ENCODE measurements around the gene ATXN7. TPM values are rescaled to one million over a fixed set of nuclear protein-coding genes. Genes with fewer than 3 reads are reported as not detected.
A peak's percentile ranks its signal among the peaks of the same experiment; 100 is the strongest.

ATXN7 gene
- total RNA-seq, 2 donors from 2014 or later, result 38.6 to 50.2 TPM

GRCh38 chr3:63967675-63968611 lies 104.3 kb downstream of the ATXN7 start:
- H3K36me3 Mint-ChIP-seq (ENCODE audit: low read depth), result peaks cover 15% of the 10 kb centered on the region
- peak; percentile 43 for ATAC-seq (replicated peaks)

GRCh38 chr3:63968612-63969350 lies 105.1 kb downstream of the ATXN7 start:
- H3K27ac Mint-ChIP-seq, result peak overlapping the region; percentile 94
- no peaks in the 10 kb centered on the region for H3K9me3 Mint-ChIP-seq
- no peaks in the 10 kb centered on the region for H3K27me3 Mint-ChIP-seq
- H3K4me3 Mint-ChIP-seq, result peak overlapping the region; percentile 97
- peaks cover 81% of the 10 kb centered on the region for H3K4me1 Mint-ChIP-seq
- ATAC-seq (replicated peaks), result peak; percentile 9
- peaks cover 21% of the 10 kb centered on the region for H3K36me3 Mint-ChIP-seq (ENCODE audit: low read depth)

More at GRCh38 chr3:63967675-63968611, 104.3 kb downstream of the ATXN7 start:
- Mint-ChIP-seq H3K9me3 (no peaks in the 10 kb centered on the region), H3K4me3 (peak overlapping the region; percentile 97), H3K27ac (peak overlapping the region; percentile 94), H3K4me1 (peaks cover 81% of the 10 kb centered on the region), H3K27me3 (no peaks in the 10 kb centered on the region)

- Mint-ChIP-seq H3K9me3 (no peaks in the 10 kb centered on the region), H3K27ac (peak overlapping the region; percentile 94), H3K27me3 (no peaks in the 10 kb centered on the region), H3K4me3 (peak overlapping the region; percentile 97), H3K36me3 (ENCODE audit: low read depth) (peaks cover 22% of the 10 kb centered on the region), H3K4me1 (peaks cover 79% of the 10 kb centered on the region)
- ATAC-seq (replicated peaks), result peak; percentile 49
These were observed 106.2 kb downstream of the ATXN7 start for GRCh38 chr3:63969876-63970275.

GRCh38 chr3:63970631-63971475 lies 107.2 kb downstream of the ATXN7 start:
- Mint-ChIP-seq H3K4me3 (peak overlapping the region; percentile 97), H3K27me3 (no peaks in the 10 kb centered on the region), H3K9me3 (no peaks in the 10 kb centered on the region), H3K36me3 (ENCODE audit: low read depth) (peaks cover 26% of the 10 kb centered on the region), H3K4me1 (peaks cover 80% of the 10 kb centered on the region), H3K27ac (peak overlapping the region; percentile 58)
- ATAC-seq (replicated peaks), result no peak

GRCh38 chr3:63972196-63972595 lies 108.5 kb downstream of the ATXN7 start:
- Mint-ChIP-seq H3K9me3 (no peaks in the 10 kb centered on the region), H3K27me3 (no peaks in the 10 kb centered on the region), H3K4me1 (peaks cover 77% of the 10 kb centered on the region), H3K4me3 (peak overlapping the region; percentile 97), H3K27ac (peak overlapping the region; percentile 72), H3K36me3 (ENCODE audit: low read depth) (peaks cover 28% of the 10 kb centered on the region)
- peak; percentile 42 for ATAC-seq (replicated peaks)

- Mint-ChIP-seq H3K4me3 (peak overlapping the region; percentile 97), H3K4me1 (peaks cover 75% of the 10 kb centered on the region), H3K9me3 (no peaks in the 10 kb centered on the region), H3K36me3 (ENCODE audit: low read depth) (peaks cover 28% of the 10 kb centered on the region), H3K27ac (peak overlapping the region; percentile 72), H3K27me3 (no peaks in the 10 kb centered on the region)
- no peak for ATAC-seq (replicated peaks)
These were observed 109.3 kb downstream of the ATXN7 start for GRCh38 chr3:63972987-63973386.

GRCh38 chr3:63973406-63973805 lies 109.7 kb downstream of the ATXN7 start:
- peak overlapping the region; percentile 40 for H3K4me3 Mint-ChIP-seq
- no peaks in the 10 kb centered on the region for H3K9me3 Mint-ChIP-seq
- peak overlapping the region; percentile 72 for H3K27ac Mint-ChIP-seq
- no peak for ATAC-seq (replicated peaks)
- no peaks in the 10 kb centered on the region for H3K27me3 Mint-ChIP-seq
- peaks cover 72% of the 10 kb centered on the region for H3K4me1 Mint-ChIP-seq
- H3K36me3 Mint-ChIP-seq (ENCODE audit: low read depth), result peaks cover 28% of the 10 kb centered on the region

- Mint-ChIP-seq H3K27me3 (no peaks in the 10 kb centered on the region), H3K27ac (no peak overlapping the region), H3K4me1 (peaks cover 71% of the 10 kb centered on the region), H3K36me3 (ENCODE audit: low read depth) (peaks cover 28% of the 10 kb centered on the region), H3K4me3 (peak overlapping the region; percentile 8), H3K9me3 (no peaks in the 10 kb centered on the region)
- ATAC-seq (replicated peaks), result no peak
These were observed 110.8 kb downstream of the ATXN7 start for GRCh38 chr3:63974451-63974850.

- H3K9me3 Mint-ChIP-seq, result no peaks in the 10 kb centered on the region
- H3K27ac Mint-ChIP-seq, result no peak overlapping the region
- H3K4me3 Mint-ChIP-seq, result peak overlapping the region; percentile 40
- no peak for ATAC-seq (replicated peaks)
- no peaks in the 10 kb centered on the region for H3K27me3 Mint-ChIP-seq
- peaks cover 71% of the 10 kb centered on the region for H3K4me1 Mint-ChIP-seq
- peaks cover 40% of the 10 kb centered on the region for H3K36me3 Mint-ChIP-seq (ENCODE audit: low read depth)
These were observed 112.1 kb downstream of the ATXN7 start for GRCh38 chr3:63975723-63976122.

GRCh38 chr3:63976161-63976871 lies 112.6 kb downstream of the ATXN7 start:
- Mint-ChIP-seq H3K4me3 (peak overlapping the region; percentile 82), H3K27ac (peak overlapping the region; percentile 70), H3K27me3 (no peaks in the 10 kb centered on the region), H3K9me3 (no peaks in the 10 kb centered on the region), H3K36me3 (ENCODE audit: low read depth) (peaks cover 43% of the 10 kb centered on the region), H3K4me1 (peaks cover 69% of the 10 kb centered on the region)
- ATAC-seq (replicated peaks), result no peak

- Mint-ChIP-seq H3K36me3 (ENCODE audit: low read depth) (peaks cover 46% of the 10 kb centered on the region), H3K27me3 (no peaks in the 10 kb centered on the region), H3K4me3 (peak overlapping the region; percentile 82), H3K27ac (peak overlapping the region; percentile 70), H3K4me1 (peaks cover 67% of the 10 kb centered on the region), H3K9me3 (no peaks in the 10 kb centered on the region)
- no peak for ATAC-seq (replicated peaks)
These were observed 113.2 kb downstream of the ATXN7 start for GRCh38 chr3:63976872-63977200.

GRCh38 chr3:63977893-63978292 lies 114.2 kb downstream of the ATXN7 start:
- no peaks in the 10 kb centered on the region for H3K9me3 Mint-ChIP-seq
- peaks cover 58% of the 10 kb centered on the region for H3K4me1 Mint-ChIP-seq
- H3K27me3 Mint-ChIP-seq, result no peaks in the 10 kb centered on the region
- peak overlapping the region; percentile 70 for H3K27ac Mint-ChIP-seq
- peak overlapping the region; percentile 82 for H3K4me3 Mint-ChIP-seq
- H3K36me3 Mint-ChIP-seq (ENCODE audit: low read depth), result peaks cover 47% of the 10 kb centered on the region
- peak; percentile 60 for ATAC-seq (replicated peaks)

- Mint-ChIP-seq H3K27ac (peak overlapping the region; percentile 70), H3K4me3 (peak overlapping the region; percentile 82), H3K36me3 (ENCODE audit: low read depth) (peaks cover 52% of the 10 kb centered on the region), H3K9me3 (no peaks in the 10 kb centered on the region), H3K27me3 (no peaks in the 10 kb centered on the region), H3K4me1 (peaks cover 53% of the 10 kb centered on the region)
- peak; percentile 37 for ATAC-seq (replicated peaks)
These were observed 115.6 kb downstream of the ATXN7 start for GRCh38 chr3:63979093-63979885.

All from activated T-helper 17 cell treated with anti-CD3 and anti-CD28 coated beads, Interleukin-2, amount 50 U/mL, for 72 hours (primary cell).